ENCODE results near the gene PCDHGA5.
"Not testable (repeated sequence)": the region's sequence is repeated elsewhere in the genome, so short reads cannot be mapped to it uniquely, and the experiment has no call there.

The PCDHGA5 gene

GRCh38 chr5:141349917-141350619, 13.9 kb upstream of the PCDHGA5 start, which contains the start of gene PCDHGB1:
Gene PCDHGB1 (plus strand): TSS chr5:141350099. CDS start chr5:141350261, 162 bp downstream.
- no peak for DNase-seq (ENCODE audit: low read depth in 1 of 2, low spot score in 1 of 2)

DNA sequence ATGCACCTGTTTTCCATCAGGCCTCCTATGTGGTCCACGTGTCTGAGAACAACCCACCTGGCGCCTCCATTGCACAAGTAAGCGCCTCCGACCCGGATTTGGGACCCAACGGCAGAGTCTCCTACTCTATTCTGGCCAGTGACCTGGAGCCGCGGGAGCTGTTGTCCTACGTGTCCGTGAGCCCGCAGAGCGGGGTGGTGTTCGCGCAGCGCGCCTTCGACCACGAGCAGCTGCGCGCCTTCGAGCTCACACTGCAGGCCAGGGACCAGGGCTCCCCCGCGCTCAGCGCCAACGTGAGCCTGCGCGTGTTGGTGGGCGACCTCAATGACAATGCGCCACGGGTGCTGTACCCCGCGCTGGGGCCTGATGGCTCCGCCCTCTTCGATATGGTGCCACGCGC, 12.4 kb upstream of the PCDHGA5 start:
- DNase-seq (ENCODE audit: low read depth in 1 of 2, low spot score in 1 of 2), result no peak

DNA sequence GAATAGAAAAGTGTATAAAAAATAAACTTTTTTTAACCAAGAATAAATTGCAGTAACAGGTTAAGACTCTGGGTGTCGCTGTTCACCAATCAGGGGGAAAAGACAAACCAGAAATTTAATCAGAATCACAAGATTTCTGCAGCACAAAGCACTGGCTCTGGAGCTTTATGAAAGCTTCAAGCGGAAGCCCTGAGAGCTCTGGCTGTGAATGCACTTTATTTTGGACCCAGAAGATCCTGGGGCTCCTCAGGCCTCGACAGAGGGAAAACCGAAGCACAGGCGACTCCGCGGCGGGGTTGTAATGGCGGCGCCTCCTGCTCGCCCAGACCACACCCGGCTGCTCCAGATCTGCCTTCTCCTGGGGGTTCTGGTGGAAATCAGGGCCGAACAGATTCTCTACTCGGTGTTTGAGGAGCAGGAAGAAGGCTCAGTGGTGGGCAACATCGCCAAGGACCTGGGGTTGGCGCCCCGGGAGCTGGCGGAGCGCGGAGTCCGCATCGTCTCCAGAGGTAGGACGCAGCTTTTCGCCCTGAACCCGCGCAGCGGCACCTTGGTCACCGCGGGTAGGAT, 9.0 kb upstream of the PCDHGA5 start, which contains the start of gene PCDHGA4:
TSS of gene PCDHGA4 (plus strand) at position 122 of the 570 bp plus-strand sequence. CDS start at position 209, 87 bp downstream.
- DNase-seq (ENCODE audit: low read depth in 1 of 2, low spot score in 1 of 2), result no peak

DNA sequence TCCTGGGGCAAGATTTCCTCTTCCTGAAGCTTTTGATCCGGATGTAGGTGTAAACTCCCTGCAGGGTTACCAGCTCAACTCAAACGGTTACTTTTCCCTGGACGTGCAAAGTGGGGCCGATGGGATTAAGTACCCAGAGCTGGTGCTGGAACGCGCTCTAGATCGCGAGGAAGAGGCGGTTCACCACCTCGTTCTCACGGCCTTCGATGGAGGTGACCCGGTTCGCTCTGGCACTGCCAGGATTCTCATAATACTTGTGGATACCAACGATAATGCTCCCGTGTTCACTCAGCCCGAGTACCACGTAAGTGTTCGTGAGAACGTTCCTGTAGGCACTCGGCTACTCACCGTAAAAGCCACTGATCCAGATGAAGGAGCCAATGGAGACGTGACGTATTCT, 8.3 kb upstream of the PCDHGA5 start:
- DNase-seq (ENCODE audit: low read depth in 1 of 2, low spot score in 1 of 2), result no peak

GRCh38 chr5:141356133-141356532, 7.8 kb upstream of the PCDHGA5 start:
- DNase-seq (ENCODE audit: low read depth in 1 of 2, low spot score in 1 of 2), result no peak

- no peak for DNase-seq (ENCODE audit: low read depth in 1 of 2, low spot score in 1 of 2)
These were observed 7.0 kb upstream of the PCDHGA5 start for GRCh38 chr5:141356950-141357349.

DNA sequence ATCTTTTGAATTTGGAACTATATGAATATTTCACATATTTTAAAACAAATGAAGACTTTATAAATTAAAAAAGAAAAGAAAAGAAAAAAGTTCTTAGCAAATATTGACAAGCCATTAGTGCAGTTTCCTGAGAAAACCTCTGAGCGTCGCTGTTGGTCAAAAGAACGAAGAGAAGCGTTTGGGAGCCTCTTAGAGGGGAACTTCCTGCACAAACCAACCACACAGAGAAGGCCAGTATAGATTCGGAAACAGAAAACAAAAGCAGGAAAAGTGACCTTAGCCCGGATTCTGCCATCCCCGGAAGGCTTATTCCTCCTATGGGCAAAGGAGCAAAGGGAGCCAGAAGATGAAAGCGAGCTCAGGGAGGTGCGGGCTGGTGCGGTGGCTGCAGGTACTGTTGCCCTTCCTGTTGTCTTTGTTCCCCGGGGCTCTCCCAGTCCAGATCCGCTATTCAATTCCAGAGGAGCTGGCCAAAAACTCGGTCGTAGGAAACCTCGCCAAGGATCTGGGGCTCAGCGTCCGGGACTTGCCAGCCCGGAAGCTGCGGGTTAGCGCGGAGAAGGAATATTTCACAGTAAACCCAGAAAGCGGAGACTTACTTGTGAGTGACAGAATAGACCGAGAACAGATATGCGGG, 4.1 kb upstream of the PCDHGA5 start, which contains the start of gene PCDHGB2:
TSS of gene PCDHGB2 (plus strand) at position 205 of the 637 bp plus-strand sequence. CDS start at position 347, 142 bp downstream.
- DNase-seq (ENCODE audit: low read depth in 1 of 2, low spot score in 1 of 2), result no peak

GRCh38 chr5:141360685-141361084, 3.3 kb upstream of the PCDHGA5 start:
- no peak for DNase-seq (ENCODE audit: low read depth in 1 of 2, low spot score in 1 of 2)

DNA sequence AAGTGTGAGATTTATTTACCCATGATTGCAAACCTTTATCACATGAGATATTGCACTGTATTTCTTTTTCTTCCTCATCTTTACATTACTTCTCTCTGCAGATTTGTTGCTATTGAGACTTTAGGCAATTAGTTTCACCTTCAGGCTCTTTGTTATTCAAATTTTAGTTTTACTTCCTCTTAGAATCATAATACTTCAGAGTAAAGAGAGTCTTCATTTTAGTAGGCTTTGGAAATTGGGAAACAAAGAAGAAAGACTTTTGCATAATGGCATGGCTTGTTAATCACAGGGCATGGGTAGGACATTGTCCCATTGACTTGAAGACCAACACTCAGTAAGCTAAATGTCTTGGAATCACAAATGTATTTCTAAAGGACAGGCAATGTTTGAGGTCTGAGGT, 1.2 kb upstream of the PCDHGA5 start:
- DNase-seq (ENCODE audit: low read depth in 1 of 2, low spot score in 1 of 2), result no peak

- no peak for DNase-seq (ENCODE audit: low read depth in 1 of 2, low spot score in 1 of 2)
These were observed 2.3 kb downstream of the PCDHGA5 start for GRCh38 chr5:141366016-141366896.

DNA sequence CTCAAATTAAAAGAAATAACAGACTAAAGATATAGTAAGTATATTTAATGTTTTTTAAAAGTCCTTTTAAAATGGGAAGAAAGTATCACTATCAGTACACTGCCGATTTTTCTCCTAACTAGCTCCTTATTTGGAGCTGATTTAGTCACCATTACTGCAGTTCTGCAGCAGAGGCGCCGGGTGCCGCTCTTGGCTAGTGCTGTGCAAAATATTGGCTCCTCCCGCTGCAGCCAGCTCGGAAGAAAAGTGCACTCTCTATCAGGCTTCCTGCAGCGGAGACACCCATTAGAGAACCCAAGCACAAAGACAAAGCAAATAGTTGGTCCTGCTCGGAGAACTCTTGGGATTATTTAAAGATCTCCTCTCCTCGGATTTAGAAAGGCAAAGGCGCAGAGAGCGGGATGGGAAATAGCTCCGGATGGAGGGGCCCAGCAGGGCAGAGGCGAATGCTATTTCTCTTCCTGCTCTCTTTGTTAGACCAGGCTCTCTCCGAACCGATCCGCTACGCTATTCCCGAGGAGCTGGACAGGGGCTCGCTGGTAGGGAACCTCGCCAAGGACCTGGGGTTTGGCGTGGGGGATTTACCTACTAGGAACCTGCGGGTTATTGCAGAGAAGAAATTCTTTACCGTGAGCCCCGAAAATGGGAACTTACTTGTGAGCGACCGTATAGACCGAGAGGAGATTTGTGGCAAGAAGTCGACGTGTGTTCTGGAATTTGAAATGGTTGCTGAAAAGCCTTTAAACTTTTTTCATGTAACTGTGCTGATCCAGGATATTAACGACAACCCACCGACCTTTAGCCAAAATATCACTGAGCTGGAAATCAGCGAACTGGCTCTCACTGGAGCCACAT, 6.3 kb downstream of the PCDHGA5 start, which contains the start of gene PCDHGB3:
TSS of gene PCDHGB3 (plus strand) at position 249 of the 855 bp plus-strand sequence. CDS start at position 402, 153 bp downstream.
- no peak for DNase-seq (ENCODE audit: low read depth in 1 of 2, low spot score in 1 of 2)

GRCh38 chr5:141371572-141372475, 7.9 kb downstream of the PCDHGA5 start:
- DNase-seq (ENCODE audit: low read depth in 1 of 2, low spot score in 1 of 2), result no peak

GRCh38 chr5:141373673-141374317, 9.8 kb downstream of the PCDHGA5 start, which contains the start of gene PCDHGA6:
Gene PCDHGA6 (plus strand): TSS chr5:141373891. CDS start chr5:141374084, 193 bp downstream.
- DNase-seq (ENCODE audit: low read depth in 1 of 2, low spot score in 1 of 2), result no peak

GRCh38 chr5:141374627-141375026, 10.7 kb downstream of the PCDHGA5 start:
- no peak for DNase-seq (ENCODE audit: low read depth in 1 of 2, low spot score in 1 of 2)

- DNase-seq (ENCODE audit: low read depth in 1 of 2, low spot score in 1 of 2), result not testable (repeated sequence)
These were observed 11.6 kb downstream of the PCDHGA5 start for GRCh38 chr5:141375444-141376155.

GRCh38 chr5:141382469-141383294, 18.7 kb downstream of the PCDHGA5 start, which contains the start of gene PCDHGA7:
Gene PCDHGA7 (plus strand): TSS chr5:141382742. CDS start chr5:141382900, 158 bp downstream.
- DNase-seq (ENCODE audit: low read depth in 1 of 2, low spot score in 1 of 2), result no peak

DNA sequence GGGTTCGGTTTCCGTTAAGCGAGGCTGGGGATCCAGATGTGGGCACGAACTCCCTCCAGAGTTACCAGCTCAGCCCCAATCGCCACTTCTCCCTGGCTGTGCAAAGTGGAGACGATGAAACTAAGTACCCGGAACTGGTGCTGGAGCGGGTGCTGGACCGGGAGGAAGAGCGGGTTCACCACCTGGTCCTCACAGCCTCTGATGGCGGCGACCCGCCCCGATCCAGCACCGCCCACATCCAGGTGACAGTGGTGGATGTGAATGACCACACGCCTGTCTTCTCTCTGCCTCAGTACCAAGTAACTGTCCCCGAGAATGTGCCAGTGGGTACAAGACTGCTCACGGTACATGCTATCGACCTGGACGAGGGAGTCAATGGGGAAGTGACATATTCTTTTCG, 19.4 kb downstream of the PCDHGA5 start:
- DNase-seq (ENCODE audit: low read depth in 1 of 2, low spot score in 1 of 2), result no peak
